ENCODE data around the gene VRK3.

VRK3 gene

GRCh38 chr19:49938662-49939061, 86.5 kb downstream of the VRK3 start:
- peaks cover 11% of the 10 kb centered on the region for H3K27me3 ChIP-seq (ENCODE audit: control insufficient read depth, insufficient read depth, low read length)
- H3K4me1 ChIP-seq (ENCODE audit: control insufficient read depth, insufficient read depth, low read length) = peaks cover 3% of the 10 kb centered on the region
- H3K36me3 ChIP-seq (ENCODE audit: insufficient read depth, low read length) = no peaks in the 10 kb centered on the region
- no peak overlapping the region for H3K4me3 ChIP-seq (ENCODE audit: low read length)
- H3K9ac ChIP-seq (ENCODE audit: low read depth, low read length) = no peak overlapping the region
- no peak overlapping the region for H3K4me2 ChIP-seq (ENCODE audit: low read length)
- no peaks in the 10 kb centered on the region for H3K9me3 ChIP-seq (replicated peaks; ENCODE audit: low read length)

GRCh38 chr19:49937750-49938381, 87.3 kb downstream of the VRK3 start:
- H3K4me3 ChIP-seq (ENCODE audit: low read length) = peak overlapping the region; percentile 63
- peaks cover 3% of the 10 kb centered on the region for H3K4me1 ChIP-seq (ENCODE audit: control insufficient read depth, insufficient read depth, low read length)
- H3K27me3 ChIP-seq (ENCODE audit: control insufficient read depth, insufficient read depth, low read length) = peaks cover 9% of the 10 kb centered on the region
- H3K9ac ChIP-seq (ENCODE audit: low read depth, low read length) = no peak overlapping the region
- peak overlapping the region; percentile 84 for H3K4me2 ChIP-seq (ENCODE audit: low read length)
- no peaks in the 10 kb centered on the region for H3K9me3 ChIP-seq (replicated peaks; ENCODE audit: low read length)
- H3K36me3 ChIP-seq (ENCODE audit: insufficient read depth, low read length) = peaks cover 7% of the 10 kb centered on the region

DNA sequence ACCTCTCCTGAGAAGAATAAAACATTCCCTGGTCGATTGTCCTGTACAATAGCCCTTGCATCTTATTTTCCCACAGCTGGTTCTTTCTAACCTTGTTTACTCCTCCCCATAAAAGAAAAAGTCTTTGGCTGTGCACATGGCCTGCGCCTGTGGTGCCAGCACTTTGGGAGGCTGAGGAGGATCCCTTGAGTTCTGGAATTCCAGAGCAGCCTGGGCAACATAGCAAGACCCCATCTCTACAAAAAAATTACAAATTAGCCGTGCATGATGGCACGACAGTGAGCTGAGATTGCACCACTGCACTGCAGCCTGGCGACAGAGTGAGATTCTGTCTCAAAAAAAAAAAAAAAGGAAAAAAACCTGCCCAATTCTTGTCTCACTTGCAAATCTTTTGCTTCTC, 88.6 kb downstream of the VRK3 start:
- no peaks in the 10 kb centered on the region for H3K9me3 ChIP-seq (replicated peaks; ENCODE audit: low read length)
- peaks cover 9% of the 10 kb centered on the region for H3K27me3 ChIP-seq (ENCODE audit: control insufficient read depth, insufficient read depth, low read length)
- no peak overlapping the region for H3K4me2 ChIP-seq (ENCODE audit: low read length)
- H3K4me3 ChIP-seq (ENCODE audit: low read length) = no peak overlapping the region
- peaks cover 3% of the 10 kb centered on the region for H3K4me1 ChIP-seq (ENCODE audit: control insufficient read depth, insufficient read depth, low read length)
- H3K36me3 ChIP-seq (ENCODE audit: insufficient read depth, low read length) = peaks cover 10% of the 10 kb centered on the region
- no peak overlapping the region for H3K9ac ChIP-seq (ENCODE audit: low read depth, low read length)

DNA sequence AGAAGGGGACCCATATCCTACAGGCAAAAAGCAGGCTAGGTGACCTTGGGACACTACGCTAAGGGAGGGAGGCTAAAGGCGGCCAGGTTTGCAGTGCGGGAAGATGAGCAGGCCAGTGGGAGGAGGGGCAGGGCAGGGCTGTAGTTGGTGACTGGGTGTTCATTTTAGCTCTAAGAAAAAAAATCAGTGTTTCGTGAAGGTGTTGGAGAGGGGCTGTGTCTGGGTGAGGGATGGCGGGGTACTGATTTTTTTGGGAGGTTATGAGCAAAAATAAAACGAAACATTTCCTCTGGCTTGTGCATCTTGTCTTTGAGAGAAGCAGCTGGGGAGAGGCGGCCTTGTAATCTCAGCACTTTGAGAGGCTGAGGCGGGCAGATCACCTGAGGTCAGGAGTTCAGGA, 91.5 kb downstream of the VRK3 start:
- Histone ChIP-seq H3K9me3 (replicated peaks; ENCODE audit: low read length) (no peaks in the 10 kb centered on the region), H3K27me3 (ENCODE audit: control insufficient read depth, insufficient read depth, low read length) (no peaks in the 10 kb centered on the region), H3K4me2 (ENCODE audit: low read length) (no peak overlapping the region), H3K9ac (ENCODE audit: low read depth, low read length) (no peak overlapping the region), H3K4me1 (ENCODE audit: control insufficient read depth, insufficient read depth, low read length) (peaks cover 3% of the 10 kb centered on the region), H3K4me3 (ENCODE audit: low read length) (no peak overlapping the region), H3K36me3 (ENCODE audit: insufficient read depth, low read length) (peaks cover 17% of the 10 kb centered on the region)

DNA sequence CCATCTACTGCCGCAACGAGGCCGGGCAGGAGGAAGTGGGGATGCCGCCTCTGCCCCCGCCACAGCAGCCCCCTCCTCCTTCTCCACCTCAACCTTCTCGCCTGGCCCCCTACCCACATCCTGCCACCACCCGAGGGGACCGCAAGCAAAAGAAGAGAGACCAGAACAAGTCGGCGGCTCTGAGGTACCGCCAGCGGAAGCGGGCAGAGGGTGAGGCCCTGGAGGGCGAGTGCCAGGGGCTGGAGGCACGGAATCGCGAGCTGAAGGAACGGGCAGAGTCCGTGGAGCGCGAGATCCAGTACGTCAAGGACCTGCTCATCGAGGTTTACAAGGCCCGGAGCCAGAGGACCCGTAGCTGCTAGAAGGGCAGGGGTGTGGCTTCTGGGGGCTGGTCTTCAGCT, 92.4 kb downstream of the VRK3 start:
- peaks cover 3% of the 10 kb centered on the region for H3K4me1 ChIP-seq (ENCODE audit: control insufficient read depth, insufficient read depth, low read length)
- H3K27me3 ChIP-seq (ENCODE audit: control insufficient read depth, insufficient read depth, low read length) = no peaks in the 10 kb centered on the region
- peaks cover 18% of the 10 kb centered on the region for H3K36me3 ChIP-seq (ENCODE audit: insufficient read depth, low read length)
- H3K4me3 ChIP-seq (ENCODE audit: low read length) = no peak overlapping the region
- H3K9me3 ChIP-seq (replicated peaks; ENCODE audit: low read length) = no peaks in the 10 kb centered on the region
- no peak overlapping the region for H3K4me2 ChIP-seq (ENCODE audit: low read length)
- H3K9ac ChIP-seq (ENCODE audit: low read depth, low read length) = no peak overlapping the region

DNA sequence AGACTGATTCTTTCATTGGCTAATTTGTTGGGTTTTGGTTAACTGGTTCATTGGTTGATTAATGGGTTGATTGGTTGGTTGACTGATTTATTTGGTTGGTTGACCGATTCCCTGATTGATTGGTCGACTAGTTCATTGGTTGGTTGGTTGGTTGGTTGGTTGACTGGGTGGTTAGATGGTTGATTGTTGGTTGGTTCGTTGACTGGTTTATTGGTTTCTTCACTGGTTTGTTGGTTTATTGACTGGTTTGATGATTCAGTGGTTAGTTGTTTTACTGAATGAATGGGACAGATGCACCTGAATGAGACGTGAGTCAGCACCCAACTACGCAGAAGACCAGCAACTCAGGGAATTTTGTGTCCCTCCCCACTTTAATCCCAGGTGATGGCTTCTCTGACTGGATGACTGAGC, 93.1 kb downstream of the VRK3 start:
- Histone ChIP-seq H3K4me2 (ENCODE audit: low read length) (no peak overlapping the region), H3K9me3 (replicated peaks; ENCODE audit: low read length) (no peaks in the 10 kb centered on the region), H3K4me3 (ENCODE audit: low read length) (no peak overlapping the region), H3K9ac (ENCODE audit: low read depth, low read length) (no peak overlapping the region), H3K4me1 (ENCODE audit: control insufficient read depth, insufficient read depth, low read length) (peaks cover 10% of the 10 kb centered on the region), H3K27me3 (ENCODE audit: control insufficient read depth, insufficient read depth, low read length) (no peaks in the 10 kb centered on the region), H3K36me3 (ENCODE audit: insufficient read depth, low read length) (peaks cover 25% of the 10 kb centered on the region)

GRCh38 chr19:49931293-49932040, 93.7 kb downstream of the VRK3 start:
- H3K9ac ChIP-seq (ENCODE audit: low read depth, low read length) = no peak overlapping the region
- no peaks in the 10 kb centered on the region for H3K27me3 ChIP-seq (ENCODE audit: control insufficient read depth, insufficient read depth, low read length)
- H3K4me1 ChIP-seq (ENCODE audit: control insufficient read depth, insufficient read depth, low read length) = peaks cover 10% of the 10 kb centered on the region
- peaks cover 28% of the 10 kb centered on the region for H3K36me3 ChIP-seq (ENCODE audit: insufficient read depth, low read length)
- H3K4me3 ChIP-seq (ENCODE audit: low read length) = no peak overlapping the region
- H3K9me3 ChIP-seq (replicated peaks; ENCODE audit: low read length) = no peaks in the 10 kb centered on the region
- H3K4me2 ChIP-seq (ENCODE audit: low read length) = no peak overlapping the region

- no peaks in the 10 kb centered on the region for H3K27me3 ChIP-seq (ENCODE audit: control insufficient read depth, insufficient read depth, low read length)
- no peak overlapping the region for H3K9ac ChIP-seq (ENCODE audit: low read depth, low read length)
- H3K4me1 ChIP-seq (ENCODE audit: control insufficient read depth, insufficient read depth, low read length) = peaks cover 10% of the 10 kb centered on the region
- peaks cover 30% of the 10 kb centered on the region for H3K36me3 ChIP-seq (ENCODE audit: insufficient read depth, low read length)
- no peaks in the 10 kb centered on the region for H3K9me3 ChIP-seq (replicated peaks; ENCODE audit: low read length)
- peak overlapping the region; percentile 86 for H3K4me2 ChIP-seq (ENCODE audit: low read length)
- H3K4me3 ChIP-seq (ENCODE audit: low read length) = peak overlapping the region; percentile 64
Measured at GRCh38 chr19:49930483-49931011, 94.6 kb downstream of the VRK3 start.

DNA sequence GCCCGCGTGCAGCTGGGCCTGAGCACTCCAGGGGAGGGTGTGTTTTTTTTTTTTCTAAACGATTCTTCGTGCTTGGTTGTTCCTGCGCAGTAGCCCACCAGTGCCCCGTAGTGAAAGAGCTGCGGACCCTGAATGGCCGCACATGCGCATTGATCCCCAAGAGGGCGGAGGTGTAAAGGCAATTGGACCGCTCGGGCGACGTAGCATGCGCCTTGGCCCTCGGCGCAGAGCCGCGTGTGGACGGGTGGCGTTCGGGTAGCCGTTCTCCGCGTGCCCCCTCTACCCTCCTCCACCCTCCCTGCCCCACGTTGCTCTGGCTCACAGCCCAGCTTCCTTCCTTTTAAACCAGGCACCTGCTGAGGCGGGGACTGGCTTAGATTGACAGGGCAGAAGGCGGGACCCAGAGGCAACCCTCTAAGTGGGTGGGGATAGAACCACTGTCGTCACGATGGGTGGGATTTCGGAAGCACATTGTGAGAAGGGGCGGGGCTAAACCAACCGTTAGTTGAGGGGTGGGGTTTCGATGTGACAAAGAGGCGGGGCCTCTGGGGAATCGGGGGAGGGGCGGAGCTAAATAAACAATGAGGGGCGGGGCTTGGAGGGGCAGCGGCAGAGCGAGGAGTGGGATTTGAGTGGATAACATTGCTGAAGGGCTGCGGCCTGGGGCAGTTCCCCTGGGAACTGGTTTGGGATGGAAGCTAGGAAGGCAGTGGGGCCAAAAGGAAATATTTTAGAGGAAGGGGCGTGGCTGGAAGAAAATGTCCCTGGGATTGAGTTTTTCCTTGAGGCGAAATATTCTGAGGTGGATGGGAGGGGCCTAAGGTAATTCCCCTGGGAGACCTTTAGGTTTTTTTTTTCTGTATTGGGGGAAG, 95.3 kb downstream of the VRK3 start:
- H3K4me1 ChIP-seq (ENCODE audit: control insufficient read depth, insufficient read depth, low read length) = peaks cover 15% of the 10 kb centered on the region

GRCh38 chr19:49929121-49929610, 96.0 kb downstream of the VRK3 start, which contains the start of the genes ATF5 and NUP62:
Gene ATF5 (plus strand): TSS chr19:49929205. CDS start chr19:49930851, 1,646 bp downstream.
Gene NUP62 (minus strand): TSS chr19:49929504. CDS start chr19:49909807, 19,697 bp downstream.
- Histone ChIP-seq H3K27me3 (ENCODE audit: control insufficient read depth, insufficient read depth, low read length) (no peaks in the 10 kb centered on the region), H3K9ac (ENCODE audit: low read depth, low read length) (peak within 1 kb of the TSS; percentile 98), H3K4me1 (ENCODE audit: control insufficient read depth, insufficient read depth, low read length) (peaks cover 21% of the 10 kb centered on the region), H3K9me3 (replicated peaks; ENCODE audit: low read length) (no peaks in the 10 kb centered on the region), H3K4me2 (ENCODE audit: low read length) (peak within 1 kb of the TSS; percentile 86), H3K36me3 (ENCODE audit: insufficient read depth, low read length) (peaks cover 39% of the 10 kb centered on the region), H3K4me3 (ENCODE audit: low read length) (peak within 1 kb of the TSS; percentile 83)

More for the DNA sequence above, 95.3 kb downstream of the VRK3 start:
- Histone ChIP-seq H3K9me3 (replicated peaks; ENCODE audit: low read length) (no peaks in the 10 kb centered on the region), H3K4me2 (ENCODE audit: low read length) (peak overlapping the region; percentile 86), H3K4me3 (ENCODE audit: low read length) (peak overlapping the region; percentile 83), H3K36me3 (ENCODE audit: insufficient read depth, low read length) (peaks cover 32% of the 10 kb centered on the region), H3K9ac (ENCODE audit: low read depth, low read length) (peak overlapping the region; percentile 98), H3K27me3 (ENCODE audit: control insufficient read depth, insufficient read depth, low read length) (no peaks in the 10 kb centered on the region)
